HCT116 (cell line): ENCODE data around the gene GPR17. TPM values are rescaled to one million over a fixed set of nuclear protein-coding genes. Genes with fewer than 3 reads are reported as not detected.

Experiments used
- ATAC-seq: fragments of 200-7000 bp; cut with Tn5 transposase; 2 replicates; pipeline ENCODE4 v1.9.1; 2020; ENCODE audit warnings: mild to moderate bottlenecking, moderate library complexity
- BruUV-seq: library from RNA; stranded (reverse); fragments of 400-500 nt; replicated peaks from 2 replicates; lab custom pipeline; 2021; lab: Mats Ljungman, UMichigan
- CTCF ChIA-PET: fragments of 300-600 bp; sonication (Branson Sonifier 250); formaldehyde crosslinking; loops from one replicate; lab custom pipeline; 2021; ENCODE audit warnings: antibody characterized with exemption; lab: Charles Lee
- POLR2A ChIA-PET: fragments of 300-600, 350-600 bp; sonication (Branson Sonifier 250); formaldehyde crosslinking; loops from one replicate; lab custom pipeline; 2021; ENCODE audit warnings: antibody characterized with exemption; lab: Charles Lee
- RAD21 ChIA-PET, 2 experiments: fragments of 300-600 bp; sonication (Branson Sonifier 250); formaldehyde crosslinking; loops; one replicate each; lab custom pipeline; 2023; ENCODE audit warnings: low total read pairs in 2 of 2; ENCODE audit not compliant: uncharacterized antibody in 2 of 2, unreplicated experiment in 2 of 2, low non-redundant PET in 1 of 2; lab: Charles Lee
- DNase-seq: peaks from one replicate; pipeline ENCODE4 v3.0.0-alpha.2; 2010; ENCODE audit warnings: low read depth, low spot score
- H2AFZ ChIP-seq: fragments of 200-600 bp; shearing (Covaris generic), sonication (generic); 2 replicates; pipeline ENCODE4 v1.6.1; 2017; ENCODE audit warnings: low read depth, mixed run types, mixed read lengths, antibody characterized with exemption, low read length; ENCODE audit not compliant: poor library complexity, severe bottlenecking
- H3K27ac ChIP-seq: 2 replicates; pipeline ENCODE4 v1.5.1; 2012; ENCODE audit warnings: low read depth, low read length
- H3K27me3 ChIP-seq: fragments of 200-600 bp; sonication (generic); 2 replicates; pipeline ENCODE4 v1.6.1; 2016; ENCODE audit warnings: mixed run types, low read length, mixed read lengths; ENCODE audit not compliant: insufficient read depth
- H3K36me3 ChIP-seq, 2 experiments: fragments of 200-500 bp in 1 of 2; fragments of 200-600 bp in 1 of 2; sonication (Bioruptor generic) in 1 of 2; sonication (generic) in 1 of 2; 2 replicates each; pipeline versions ENCODE4 v1.5.1 to v1.6.1; 2014 to 2016; ENCODE audit warnings: low read length in 2 of 2, inconsistent platforms in 1 of 2, mixed read lengths in 1 of 2, mixed run types in 1 of 2; ENCODE audit not compliant: insufficient read depth in 2 of 2, control insufficient read depth in 1 of 2
- H3K4me1 ChIP-seq, 2 experiments: fragments of 200-600 bp in 1 of 2; sonication (generic) in 1 of 2; 2 replicates each; pipeline versions ENCODE4 v1.5.1 to v1.6.1; 2012 to 2017; ENCODE audit warnings: low read length in 2 of 2, inconsistent platforms in 1 of 2, mild to moderate bottlenecking in 1 of 2, mixed read lengths in 1 of 2, mixed run types in 1 of 2, moderate library complexity in 1 of 2; ENCODE audit not compliant: insufficient read depth in 2 of 2, control insufficient read depth in 1 of 2
- H3K4me2 ChIP-seq: fragments of 200-600 bp; sonication (generic); 2 replicates; pipeline ENCODE4 v1.6.1; 2017; ENCODE audit warnings: mixed run types, low read length, mixed read lengths
- H3K4me3 ChIP-seq, 2 experiments: fragments of 200-600 bp in 1 of 2; sonication (generic) in 1 of 2; replicated peaks in 1 of 2; 2 replicates each; pipeline ENCODE4 v1.5.1; 2011 to 2016; ENCODE audit warnings: low read length in 2 of 2, control low read depth in 1 of 2, low read depth in 1 of 2, mild to moderate bottlenecking in 1 of 2, mixed read lengths in 1 of 2, mixed run types in 1 of 2
- H3K79me2 ChIP-seq: fragments of 200-600 bp; sonication (generic); 2 replicates; pipeline ENCODE4 v1.6.1; 2017; ENCODE audit warnings: mild to moderate bottlenecking, mixed run types, low read length, moderate library complexity, mixed read lengths; ENCODE audit not compliant: insufficient read depth
- H3K9ac ChIP-seq: fragments of 200-600 bp; sonication (generic); 2 replicates; pipeline ENCODE4 v1.6.1; 2016; ENCODE audit warnings: low read length, mixed read lengths
- H3K9me2 ChIP-seq: fragments of 200-600 bp; sonication (generic), shearing (Covaris generic); 2 replicates; pipeline ENCODE4 v1.6.1; 2017; ENCODE audit warnings: mixed run types, mild to moderate bottlenecking, moderate library complexity; ENCODE audit not compliant: insufficient read depth
- H3K9me3 ChIP-seq, 2 experiments: fragments of 200-500 bp in 1 of 2; fragments of 200-600 bp in 1 of 2; sonication (Bioruptor generic) in 1 of 2; sonication (generic) in 1 of 2; 2 replicates each; pipeline ENCODE4 v1.6.1; 2014 to 2017; ENCODE audit warnings: low read length in 2 of 2, mixed read lengths in 2 of 2, inconsistent platforms in 1 of 2, low read depth in 1 of 2, mild to moderate bottlenecking in 1 of 2, mixed run types in 1 of 2, moderate library complexity in 1 of 2; ENCODE audit not compliant: control insufficient read depth in 1 of 2, insufficient read depth in 1 of 2
- H4K20me1 ChIP-seq: fragments of 200-600 bp; sonication (generic), shearing (Covaris generic); 2 replicates; pipeline ENCODE4 v1.6.1; 2017; ENCODE audit warnings: mixed run types, mild to moderate bottlenecking, moderate library complexity; ENCODE audit not compliant: insufficient read depth
- ATF3 ChIP-seq: IDR thresholded peaks from 2 replicates; pipeline ENCODE4 v1.6.1; 2012
- CTCF ChIP-seq, 3 experiments: fragments of 200-600 bp in 1 of 3; sonication (generic) in 1 of 3; IDR thresholded peaks in 2 of 3; conservative IDR thresholded peaks in 1 of 3; 2 replicates each; pipeline ENCODE4 v1.5.1; 2012 to 2017; ENCODE audit warnings: low read depth in 2 of 3, low read length in 2 of 3, antibody characterized with exemption in 1 of 3, borderline replicate concordance in 1 of 3, control low read depth in 1 of 3, mild to moderate bottlenecking in 1 of 3, mixed read lengths in 1 of 3, mixed run types in 1 of 3, moderate library complexity in 1 of 3; ENCODE audit not compliant: insufficient read depth in 1 of 3
- FOSL1 ChIP-seq: IDR thresholded peaks from 2 replicates; pipeline ENCODE4 v1.6.1; 2012; ENCODE audit warnings: low read depth
- JUND ChIP-seq: IDR thresholded peaks from 2 replicates; pipeline ENCODE4 v1.6.1; 2012
- MAX ChIP-seq: IDR thresholded peaks from 2 replicates; pipeline ENCODE4 v1.6.1; 2012
- POLR2A ChIP-seq: IDR thresholded peaks from 2 replicates; pipeline ENCODE4 v1.7.0; 2011; ENCODE audit warnings: borderline replicate concordance; ENCODE audit not compliant: insufficient read depth, insufficient read length; ENCODE audit errors: extremely low read depth
- POLR2AphosphoS5 ChIP-seq: IDR thresholded peaks from 2 replicates; pipeline ENCODE4 v1.6.1; 2011; ENCODE audit warnings: mild to moderate bottlenecking, low read depth, low read length, moderate library complexity
- RAD21 ChIP-seq: IDR thresholded peaks from 2 replicates; pipeline ENCODE4 v1.6.1; 2012; ENCODE audit warnings: low read depth, mild to moderate bottlenecking
- SIN3A ChIP-seq: IDR thresholded peaks from 2 replicates; pipeline ENCODE4 v1.6.1; 2012; ENCODE audit warnings: low read depth
- SP1 ChIP-seq: IDR thresholded peaks from 2 replicates; pipeline ENCODE4 v1.6.1; 2012; ENCODE audit warnings: low read depth
- SRF ChIP-seq: IDR thresholded peaks from 2 replicates; pipeline ENCODE4 v1.6.1; 2012; ENCODE audit warnings: low read depth
- TCF7L2 ChIP-seq: IDR thresholded peaks from 2 replicates; pipeline ENCODE4 v1.7.0; 2011; ENCODE audit warnings: borderline replicate concordance, inconsistent platforms; ENCODE audit not compliant: insufficient read depth, insufficient read length; ENCODE audit errors: extremely low read depth
- ZFX ChIP-seq: fragments of 450-650 bp; IDR thresholded peaks from 2 replicates; pipeline ENCODE4 v1.6.1; 2017
- intact Hi-C: fragments of 100-400 bp; cut with micrococcal nuclease; formaldehyde crosslinking; loops from 2 replicates; pipeline ENCODE4 v1.10.0; 2022
- total RNA-seq: library from RNA; stranded (reverse); gene quantifications from one replicate; pipeline ENCODE4 v1.2.1, GENCODE V29; 2021; ENCODE audit not compliant: unreplicated experiment

GPR17 gene
- total RNA-seq, 1 experiment from 2014 or later: not detected

- Histone ChIP-seq H3K4me1 (peaks cover 0 to 3% of the 10 kb centered on the region in 2 experiments; a peak in 1 of 4 replicates), H4K20me1 (no peaks in the 10 kb centered on the region), H3K9me2 (no peaks in the 10 kb centered on the region), H3K9ac (no peak overlapping the region)
- ATAC-seq (no peak), DNase-seq (no peak)
- CTCF ChIA-PET: no interaction called here
- BruUV-seq: no TSS peak
- TF ChIP-seq TCF7L2 (no peak), ATF3 (no peak), SP1 (no peak), RAD21 (no peak), ZFX (no peak), SRF (no peak), POLR2AphosphoS5 (no peak), MAX (no peak), FOSL1 (no peak), POLR2A (no peak), JUND (no peak), SIN3A (no peak), CTCF (IDR thresholded peaks at IDR 0.05 in 2 of 3, conservative IDR thresholded peaks at IDR 0.05 in 1 of 3; ENCODE audit: borderline replicate concordance in 1 of 3, insufficient read depth in 1 of 3, low read depth in 2 of 3, low read length in 2 of 3) (no peak)
- TF ChIP-seq, all 23 proteins: peak for 0
- Histone ChIP-seq H3K27ac (no peak overlapping the region), H3K27me3 (no peaks in the 10 kb centered on the region), H3K36me3 (no peaks in the 10 kb centered on the region), H3K79me2 (no peaks in the 10 kb centered on the region), H3K4me2 (no peak overlapping the region), H3K9me3 (no peaks in the 10 kb centered on the region; a peak in 1 of 4 replicates), H2AFZ (no peak overlapping the region), H3K4me3 (no peak overlapping the region)
- RAD21 ChIA-PET: no interaction called here
- POLR2A ChIA-PET: no interaction called here
- intact Hi-C loops: no loop called here
These were observed 10.7 kb downstream of the GPR17 start for GRCh38 chr2:127656569-127657231.
